ENCODE measurements around the gene AGRN. TPM values are rescaled to one million over a fixed set of nuclear protein-coding genes. Genes with fewer than 3 reads are reported as not detected.
"Not testable (repeated sequence)": the region's sequence is repeated elsewhere in the genome, so short reads cannot be mapped to it uniquely, and the experiment has no call there.

The AGRN gene
- total RNA-seq, 2 donors from 2014 or later, result 87.7 to 92.4 TPM

GRCh38 chr1:991895-992294 lies 28.0 kb upstream of the AGRN start:
- intact Hi-C loops (cut with DNase I), result no loop called here
- H3K27me3 ChIP-seq (replicated peaks; ENCODE audit: insufficient read depth), result no peaks in the 10 kb centered on the region
- TF ChIP-seq POLR2A (IDR thresholded peaks at IDR 0.05), result no peak
- TF ChIP-seq POLR2AphosphoS5 (IDR thresholded peaks at IDR 0.05), result no peak
- no peak for TF ChIP-seq CTCF (IDR thresholded peaks at IDR 0.05)
- H3K9me3 ChIP-seq, result no peaks in the 10 kb centered on the region
- no peaks in the 10 kb centered on the region for H3K4me1 ChIP-seq (replicated peaks)
- no peak overlapping the region for H3K27ac ChIP-seq
- H3K36me3 ChIP-seq, result no peaks in the 10 kb centered on the region
- no peak overlapping the region for H3K4me3 ChIP-seq
- no peak for DNase-seq (ENCODE audit: low spot score)
- WGBS, result 96% methylated on average over 10 of the region's 10 CpGs

GRCh38 chr1:992362-992761 lies 27.6 kb upstream of the AGRN start:
- Histone ChIP-seq H3K4me3 (no peak overlapping the region), H3K27me3 (replicated peaks; ENCODE audit: insufficient read depth) (no peaks in the 10 kb centered on the region), H3K27ac (no peak overlapping the region), H3K36me3 (no peaks in the 10 kb centered on the region), H3K4me1 (replicated peaks) (no peaks in the 10 kb centered on the region), H3K9me3 (no peaks in the 10 kb centered on the region)
- no peak for DNase-seq (ENCODE audit: low spot score)
- TF ChIP-seq POLR2AphosphoS5 (IDR thresholded peaks at IDR 0.05) (no peak), POLR2A (IDR thresholded peaks at IDR 0.05) (no peak), CTCF (IDR thresholded peaks at IDR 0.05) (no peak)
- WGBS, result 90% methylated on average over 7 of the region's 7 CpGs
- intact Hi-C loops (cut with DNase I), result no loop called here

- TF ChIP-seq POLR2AphosphoS5 (IDR thresholded peaks at IDR 0.05), result no peak
- no peak for TF ChIP-seq CTCF (IDR thresholded peaks at IDR 0.05)
- no peak for TF ChIP-seq POLR2A (IDR thresholded peaks at IDR 0.05)
- Histone ChIP-seq H3K9me3 (no peaks in the 10 kb centered on the region), H3K4me3 (no peak overlapping the region), H3K36me3 (no peaks in the 10 kb centered on the region), H3K27ac (no peak overlapping the region), H3K4me1 (replicated peaks) (peaks cover 3% of the 10 kb centered on the region), H3K27me3 (replicated peaks; ENCODE audit: insufficient read depth) (no peaks in the 10 kb centered on the region)
- WGBS, result 83% methylated on average over 15 of the region's 15 CpGs
- DNase-seq (ENCODE audit: low spot score), result no peak
- intact Hi-C loops (cut with DNase I), result no loop called here
Observed at GRCh38 chr1:993379-993995, 26.4 kb upstream of the AGRN start.

- H3K36me3 ChIP-seq; H3K9me3 ChIP-seq; H3K27me3 ChIP-seq (replicated peaks; ENCODE audit: insufficient read depth); H3K27ac ChIP-seq; H3K4me1 ChIP-seq (replicated peaks); DNase-seq (ENCODE audit: low spot score); intact Hi-C loops (cut with DNase I); H3K4me3 ChIP-seq: not testable (repeated sequence)
- 88% methylated on average over 6 of the region's 6 CpGs for WGBS
Observed at GRCh38 chr1:994546-994945, 25.4 kb upstream of the AGRN start.

GRCh38 chr1:995665-996633 lies 24.0 kb upstream of the AGRN start:
- no peak for TF ChIP-seq POLR2A (IDR thresholded peaks at IDR 0.05)
- no peak for TF ChIP-seq POLR2AphosphoS5 (IDR thresholded peaks at IDR 0.05)
- Histone ChIP-seq H3K4me3 (no peak overlapping the region), H3K27ac (no peak overlapping the region), H3K36me3 (no peaks in the 10 kb centered on the region), H3K9me3 (no peaks in the 10 kb centered on the region), H3K27me3 (replicated peaks; ENCODE audit: insufficient read depth) (no peaks in the 10 kb centered on the region), H3K4me1 (replicated peaks) (peaks cover 4% of the 10 kb centered on the region)
- WGBS, result 26% methylated on average over 30 of the region's 30 CpGs
- no peak for DNase-seq (ENCODE audit: low spot score)
- intact Hi-C loops (cut with DNase I), result no loop called here
